ENCODE measurements around the gene SYP. TPM values are rescaled to one million over a fixed set of nuclear protein-coding genes. Genes with fewer than 3 reads are reported as not detected.

The SYP gene
- total RNA-seq, 4 donors from 2014 or later: 1.1 to 7.6 (median 5.0) TPM

DNA sequence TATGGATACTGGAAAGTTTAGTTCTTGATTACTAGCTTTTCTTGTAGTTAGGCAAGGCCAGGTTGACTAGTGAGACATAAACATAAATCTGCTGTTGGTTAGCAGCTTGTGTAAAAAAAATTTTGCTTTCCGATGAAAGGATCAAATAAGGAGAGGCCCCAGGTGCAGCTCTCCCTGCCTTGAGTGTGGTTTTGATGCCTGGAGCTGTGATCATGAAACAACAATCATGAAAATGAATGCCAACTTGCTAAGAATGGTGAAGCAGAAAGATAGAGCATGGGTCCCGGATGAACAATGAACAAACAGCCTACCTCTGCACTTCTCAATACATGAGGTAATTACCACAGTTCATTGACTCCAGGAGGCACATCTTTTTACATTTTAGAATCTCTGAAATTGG, 14.4 kb upstream of the SYP start:
- H3K9me3 ChIP-seq: no peaks in the 10 kb centered on the region
- H3K4me1 ChIP-seq: no peaks in the 10 kb centered on the region
- intact Hi-C loops (cut with DNase I; ENCODE audit: low total_unique reads) (no loop called here), in situ Hi-C loops (cut with MboI; ENCODE audit: low pct_ligation_motif_present in 1 of 4, low pct_unique_long_range_greater_than_20kb in 1 of 4, low sequenced_read_pairs in 3 of 4) (no loop called here)
- TF ChIP-seq, protein P1, sequence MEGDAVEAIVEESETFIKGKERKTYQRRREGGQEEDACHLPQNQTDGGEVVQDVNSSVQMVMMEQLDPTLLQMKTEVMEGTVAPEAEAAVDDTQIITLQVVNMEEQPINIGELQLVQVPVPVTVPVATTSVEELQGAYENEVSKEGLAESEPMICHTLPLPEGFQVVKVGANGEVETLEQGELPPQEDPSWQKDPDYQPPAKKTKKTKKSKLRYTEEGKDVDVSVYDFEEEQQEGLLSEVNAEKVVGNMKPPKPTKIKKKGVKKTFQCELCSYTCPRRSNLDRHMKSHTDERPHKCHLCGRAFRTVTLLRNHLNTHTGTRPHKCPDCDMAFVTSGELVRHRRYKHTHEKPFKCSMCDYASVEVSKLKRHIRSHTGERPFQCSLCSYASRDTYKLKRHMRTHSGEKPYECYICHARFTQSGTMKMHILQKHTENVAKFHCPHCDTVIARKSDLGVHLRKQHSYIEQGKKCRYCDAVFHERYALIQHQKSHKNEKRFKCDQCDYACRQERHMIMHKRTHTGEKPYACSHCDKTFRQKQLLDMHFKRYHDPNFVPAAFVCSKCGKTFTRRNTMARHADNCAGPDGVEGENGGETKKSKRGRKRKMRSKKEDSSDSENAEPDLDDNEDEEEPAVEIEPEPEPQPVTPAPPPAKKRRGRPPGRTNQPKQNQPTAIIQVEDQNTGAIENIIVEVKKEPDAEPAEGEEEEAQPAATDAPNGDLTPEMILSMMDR (IDR thresholded peaks at IDR 0.05): no peak
- no peak for TF ChIP-seq POLR2AphosphoS5 (IDR thresholded peaks at IDR 0.05)
- TF ChIP-seq EP300 (IDR thresholded peaks at IDR 0.05; ENCODE audit: low read depth): no peak
- no peak for TF ChIP-seq POLR2A (IDR thresholded peaks at IDR 0.05)
- no peak for DNase-seq
- H3K27me3 ChIP-seq: no peaks in the 10 kb centered on the region
- no peak overlapping the region for H3K4me3 ChIP-seq
- no peaks in the 10 kb centered on the region for H3K36me3 ChIP-seq
- 76 to 90% methylated on average over 2 of the region's 2 CpGs for WGBS, 2 donors (ENCODE audit: low coverage in 1 of 2)
- H3K27ac ChIP-seq: no peak overlapping the region

DNA sequence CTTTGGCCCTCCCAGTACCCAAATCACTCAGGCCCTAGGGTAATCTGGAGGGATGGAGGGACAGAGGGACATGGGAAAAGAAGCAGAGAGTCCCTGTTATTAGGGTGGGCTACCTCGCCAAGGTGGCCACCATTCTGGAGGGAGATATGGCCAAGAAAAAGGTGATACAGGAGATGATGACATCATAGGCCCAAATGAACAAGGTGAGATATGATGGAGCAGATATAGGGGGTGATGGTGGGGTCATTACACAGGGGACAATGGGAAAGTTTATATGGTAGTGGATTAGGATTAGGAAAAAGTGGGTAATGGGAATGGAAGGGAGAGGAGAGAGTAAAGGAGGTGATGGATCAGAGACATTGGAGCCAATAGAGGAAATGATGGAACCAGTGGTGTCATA, 12.9 kb upstream of the SYP start:
- H3K9me3 ChIP-seq: no peaks in the 10 kb centered on the region
- WGBS, 2 donors (ENCODE audit: low coverage in 1 of 2): 67% methylated on average over 1 of the region's 1 CpG; no CpG with 5 or more reads in 1 of the 2 donors
- in situ Hi-C loops (cut with MboI; ENCODE audit: low pct_ligation_motif_present in 1 of 4, low pct_unique_long_range_greater_than_20kb in 1 of 4, low sequenced_read_pairs in 3 of 4): no loop called here
- no peak overlapping the region for H3K27ac ChIP-seq
- TF ChIP-seq EP300 (IDR thresholded peaks at IDR 0.05; ENCODE audit: low read depth) (no peak), POLR2A (IDR thresholded peaks at IDR 0.05) (no peak), POLR2AphosphoS5 (IDR thresholded peaks at IDR 0.05) (no peak)
- TF ChIP-seq, protein P1 (IDR thresholded peaks at IDR 0.05): no peak
- no peak for DNase-seq
- H3K4me3 ChIP-seq: no peak overlapping the region
- no peaks in the 10 kb centered on the region for H3K27me3 ChIP-seq
- intact Hi-C loops (cut with DNase I; ENCODE audit: low total_unique reads): no loop called here
- H3K4me1 ChIP-seq: no peaks in the 10 kb centered on the region
- no peaks in the 10 kb centered on the region for H3K36me3 ChIP-seq

DNA sequence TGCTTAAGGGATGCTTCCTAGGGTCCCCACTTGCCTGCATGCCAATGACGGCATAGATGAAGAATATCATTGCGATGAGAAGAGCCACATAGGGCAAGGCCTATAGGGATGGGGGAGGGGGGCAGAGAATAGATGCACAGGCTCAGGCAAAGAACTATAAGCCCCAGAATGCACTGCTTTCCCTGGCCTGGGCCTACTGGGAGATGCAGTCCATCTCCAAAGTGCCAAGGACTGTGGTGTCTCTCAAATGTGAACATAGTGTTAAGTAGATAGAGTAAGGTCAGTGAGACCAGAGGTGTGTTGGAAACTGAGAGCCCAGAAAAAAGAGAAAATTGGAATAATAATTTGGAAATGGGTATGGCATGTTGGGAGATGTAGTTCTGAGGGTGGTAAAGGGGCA, 12.2 kb upstream of the SYP start:
- no peak for DNase-seq
- WGBS, 2 donors (ENCODE audit: low coverage in 1 of 2): 82% methylated on average over 2 of the region's 2 CpGs; no CpG with 5 or more reads in 1 of the 2 donors
- in situ Hi-C loops (cut with MboI; ENCODE audit: low pct_ligation_motif_present in 1 of 4, low pct_unique_long_range_greater_than_20kb in 1 of 4, low sequenced_read_pairs in 3 of 4) (no loop called here), intact Hi-C loops (cut with DNase I; ENCODE audit: low total_unique reads) (no loop called here)
- no peak for TF ChIP-seq POLR2A (IDR thresholded peaks at IDR 0.05)
- TF ChIP-seq, protein P1 (IDR thresholded peaks at IDR 0.05): no peak
- TF ChIP-seq POLR2AphosphoS5 (IDR thresholded peaks at IDR 0.05): no peak
- no peak for TF ChIP-seq EP300 (IDR thresholded peaks at IDR 0.05; ENCODE audit: low read depth)
- no peaks in the 10 kb centered on the region for H3K9me3 ChIP-seq
- H3K27ac ChIP-seq: no peak overlapping the region
- H3K4me1 ChIP-seq: no peaks in the 10 kb centered on the region
- H3K27me3 ChIP-seq: no peaks in the 10 kb centered on the region
- no peaks in the 10 kb centered on the region for H3K36me3 ChIP-seq
- no peak overlapping the region for H3K4me3 ChIP-seq

DNA sequence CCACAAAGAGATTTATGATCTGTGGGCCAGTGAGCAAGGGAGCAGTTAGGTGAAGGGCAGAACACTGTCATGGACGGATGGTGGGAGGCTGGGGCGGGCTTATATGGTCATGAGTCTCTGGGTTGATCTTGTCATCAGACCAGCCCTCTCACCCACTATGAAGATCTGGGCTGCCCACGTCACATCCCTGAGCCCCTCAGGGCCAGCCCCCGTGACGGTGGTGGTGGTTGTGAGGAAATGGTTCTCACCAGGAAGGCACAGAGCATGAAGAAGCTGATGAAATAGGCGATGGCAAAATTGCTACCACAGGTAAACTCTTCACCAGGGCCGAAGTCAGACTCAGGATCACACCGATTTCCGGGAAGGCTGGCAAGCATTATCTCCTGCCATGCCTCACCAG, 11.1 kb upstream of the SYP start:
- TF ChIP-seq POLR2A (IDR thresholded peaks at IDR 0.05) (no peak), EP300 (IDR thresholded peaks at IDR 0.05; ENCODE audit: low read depth) (no peak), POLR2AphosphoS5 (IDR thresholded peaks at IDR 0.05) (no peak)
- TF ChIP-seq, protein P1 (IDR thresholded peaks at IDR 0.05): no peak
- no peak overlapping the region for H3K4me3 ChIP-seq
- WGBS, 2 donors (ENCODE audit: low coverage in 1 of 2): 83% methylated on average over 9 of the region's 9 CpGs; no CpG with 5 or more reads in 1 of the 2 donors
- no peaks in the 10 kb centered on the region for H3K36me3 ChIP-seq
- H3K9me3 ChIP-seq: no peaks in the 10 kb centered on the region
- in situ Hi-C loops (cut with MboI; ENCODE audit: low pct_ligation_motif_present in 1 of 4, low pct_unique_long_range_greater_than_20kb in 1 of 4, low sequenced_read_pairs in 3 of 4): no loop called here
- no peak overlapping the region for H3K27ac ChIP-seq
- no peaks in the 10 kb centered on the region for H3K4me1 ChIP-seq
- DNase-seq: no peak
- H3K27me3 ChIP-seq: no peaks in the 10 kb centered on the region
- intact Hi-C loops (cut with DNase I; ENCODE audit: low total_unique reads): no loop called here
